ENCODE data around the gene C3. TPM values are rescaled to one million over a fixed set of nuclear protein-coding genes. Genes with fewer than 3 reads are reported as not detected.

Gene C3
- total and polyA plus RNA-seq, 2 experiments from 2014 or later, result 5.1 to 17.7 TPM

- TF ChIP-seq ETS1 (IDR thresholded peaks at IDR 0.05) (no peak), EZH2 (IDR thresholded peaks at IDR 0.05; ENCODE audit: low read depth, unreplicated experiment) (no peak), ZNF114 (CRISPR knock-in tag; IDR thresholded peaks at IDR 0.05) (no peak)
These were observed 30.1 kb downstream of the C3 start (continued) for GRCh38 chr19:6690160-6690885.

GRCh38 chr19:6687114-6687513 lies 33.3 kb downstream of the C3 start:
- Histone ChIP-seq H4K20me1 (replicated peaks; ENCODE audit: insufficient read depth) (no peaks in the 10 kb centered on the region), H3K79me2 (replicated peaks; ENCODE audit: insufficient read depth) (no peaks in the 10 kb centered on the region), H3K4me1 (ENCODE audit: insufficient read depth) (no peaks in the 10 kb centered on the region), H3F3A (replicated peaks; ENCODE audit: low read depth) (no peaks in the 10 kb centered on the region), H3K27me3 (ENCODE audit: insufficient read depth) (no peaks in the 10 kb centered on the region), H3K9me2 (ENCODE audit: insufficient read depth) (no peaks in the 10 kb centered on the region), H3K4me3 (no peak overlapping the region), H2AFZ (no peak overlapping the region), H3K27ac (ENCODE audit: low read depth) (no peak overlapping the region), H3K4me2 (no peak overlapping the region), H3K36me3 (ENCODE audit: insufficient read depth) (no peaks in the 10 kb centered on the region)
- H3K9me3 Mint-ChIP-seq, result peaks cover 93% of the 10 kb centered on the region
- no peak for ATAC-seq
- no peak for DNase-seq (ENCODE audit: low spot score)
- H3K36me3 Mint-ChIP-seq (ENCODE audit: low read depth), result peaks cover 50% of the 10 kb centered on the region
- H3K4me3 Mint-ChIP-seq, result no peak overlapping the region
- no peak overlapping the region for H3K27ac Mint-ChIP-seq
- H3K27me3 Mint-ChIP-seq (ENCODE audit: insufficient read depth, low read depth, poor library complexity), result peaks cover 2% of the 10 kb centered on the region
- H3K4me1 Mint-ChIP-seq, result no peaks in the 10 kb centered on the region
- no peak for TF ChIP-seq ZNF114 (CRISPR knock-in tag; IDR thresholded peaks at IDR 0.05)
- no peak for TF ChIP-seq ZNF331 (CRISPR knock-in tag; IDR thresholded peaks at IDR 0.05; ENCODE audit: low read depth)
- no peak for TF ChIP-seq CREB1 (CRISPR knock-in tag; IDR thresholded peaks at IDR 0.05; ENCODE audit: low read depth)
- no peak for TF ChIP-seq EZH2 (IDR thresholded peaks at IDR 0.05; ENCODE audit: low read depth, unreplicated experiment)
- TF ChIP-seq EZH2phosphoT487 (IDR thresholded peaks at IDR 0.05; ENCODE audit: unreplicated experiment), result no peak
- TF ChIP-seq ZNF462 (CRISPR knock-in tag; IDR thresholded peaks at IDR 0.05), result no peak
- no peak for TF ChIP-seq NANOG (IDR thresholded peaks at IDR 0.05; ENCODE audit: borderline replicate concordance)
- no peak for TF ChIP-seq JUNB (IDR thresholded peaks at IDR 0.05; ENCODE audit: unreplicated experiment)
- no peak for TF ChIP-seq REST (IDR thresholded peaks at IDR 0.05; ENCODE audit: unreplicated experiment)
- no peak for TF ChIP-seq ETS1 (IDR thresholded peaks at IDR 0.05)
- no peak for TF ChIP-seq STAT1 (IDR thresholded peaks at IDR 0.05; ENCODE audit: unreplicated experiment)
- TF ChIP-seq POLR2AphosphoS5 (IDR thresholded peaks at IDR 0.05; ENCODE audit: low read depth), result no peak

Measured in GM23338 (cell line).